Measurements from ENCODE around the gene POC5.
"Not testable (repeated sequence)": the region's sequence is repeated elsewhere in the genome, so short reads cannot be mapped to it uniquely, and the experiment has no call there.

POC5 gene

DNA sequence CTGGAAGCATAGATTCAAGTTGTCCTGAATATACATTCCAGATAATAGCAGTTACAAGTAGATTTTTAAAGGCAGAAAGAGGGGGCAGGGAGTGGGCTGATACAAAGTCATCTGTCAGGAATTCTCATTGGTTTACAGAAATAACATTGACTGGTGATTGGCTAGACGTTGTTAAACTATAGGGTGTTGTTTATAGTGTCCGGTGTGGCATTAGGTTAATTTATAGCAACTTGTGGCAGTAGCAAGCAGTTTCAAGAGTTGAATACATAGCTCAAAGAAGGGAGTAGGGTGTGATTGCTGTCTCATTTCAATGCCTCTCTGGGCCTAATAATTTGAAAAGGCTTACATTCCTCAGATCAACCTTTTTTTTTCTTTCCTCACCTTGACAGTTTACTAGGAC, 10.7 kb upstream of the POC5 start:
- no peak for TF ChIP-seq EZH2phosphoT487 (IDR thresholded peaks at IDR 0.05; ENCODE audit: borderline replicate concordance, low read length)
- TF ChIP-seq, protein P1, sequence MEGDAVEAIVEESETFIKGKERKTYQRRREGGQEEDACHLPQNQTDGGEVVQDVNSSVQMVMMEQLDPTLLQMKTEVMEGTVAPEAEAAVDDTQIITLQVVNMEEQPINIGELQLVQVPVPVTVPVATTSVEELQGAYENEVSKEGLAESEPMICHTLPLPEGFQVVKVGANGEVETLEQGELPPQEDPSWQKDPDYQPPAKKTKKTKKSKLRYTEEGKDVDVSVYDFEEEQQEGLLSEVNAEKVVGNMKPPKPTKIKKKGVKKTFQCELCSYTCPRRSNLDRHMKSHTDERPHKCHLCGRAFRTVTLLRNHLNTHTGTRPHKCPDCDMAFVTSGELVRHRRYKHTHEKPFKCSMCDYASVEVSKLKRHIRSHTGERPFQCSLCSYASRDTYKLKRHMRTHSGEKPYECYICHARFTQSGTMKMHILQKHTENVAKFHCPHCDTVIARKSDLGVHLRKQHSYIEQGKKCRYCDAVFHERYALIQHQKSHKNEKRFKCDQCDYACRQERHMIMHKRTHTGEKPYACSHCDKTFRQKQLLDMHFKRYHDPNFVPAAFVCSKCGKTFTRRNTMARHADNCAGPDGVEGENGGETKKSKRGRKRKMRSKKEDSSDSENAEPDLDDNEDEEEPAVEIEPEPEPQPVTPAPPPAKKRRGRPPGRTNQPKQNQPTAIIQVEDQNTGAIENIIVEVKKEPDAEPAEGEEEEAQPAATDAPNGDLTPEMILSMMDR (IDR thresholded peaks at IDR 0.05; ENCODE audit: low read depth, low read length, poor library complexity, severe bottlenecking): no peak
- no peaks in the 10 kb centered on the region for H3K4me1 ChIP-seq (ENCODE audit: control insufficient read depth, low read length)
- H3K4me3 ChIP-seq (ENCODE audit: low read length): no peak overlapping the region
- no peak overlapping the region for H3K27ac ChIP-seq (ENCODE audit: low read depth, low read length)
- no peaks in the 10 kb centered on the region for H3K36me3 ChIP-seq (ENCODE audit: control insufficient read depth, low read length)
- no peaks in the 10 kb centered on the region for H3K79me2 ChIP-seq (ENCODE audit: control insufficient read depth, low read length)
- H3K9me3 ChIP-seq (ENCODE audit: control insufficient read depth, insufficient read depth, low read length): no peaks in the 10 kb centered on the region; the same call in 1 of the 2 replicates
- no peaks in the 10 kb centered on the region for H3K27me3 ChIP-seq (ENCODE audit: control insufficient read depth, low read length)
- no peaks in the 10 kb centered on the region; the same call in 1 of the 2 replicates for H3K9me2 ChIP-seq (replicated peaks; ENCODE audit: control insufficient read depth, low read length)
- no peaks in the 10 kb centered on the region for H4K20me1 ChIP-seq (ENCODE audit: control insufficient read depth, insufficient read depth, low read depth, low read length)
- no peak overlapping the region for H3K4me2 ChIP-seq (ENCODE audit: low read length)
- H3F3A ChIP-seq (ENCODE audit: control insufficient read depth, insufficient read depth): no peaks in the 10 kb centered on the region

DNA sequence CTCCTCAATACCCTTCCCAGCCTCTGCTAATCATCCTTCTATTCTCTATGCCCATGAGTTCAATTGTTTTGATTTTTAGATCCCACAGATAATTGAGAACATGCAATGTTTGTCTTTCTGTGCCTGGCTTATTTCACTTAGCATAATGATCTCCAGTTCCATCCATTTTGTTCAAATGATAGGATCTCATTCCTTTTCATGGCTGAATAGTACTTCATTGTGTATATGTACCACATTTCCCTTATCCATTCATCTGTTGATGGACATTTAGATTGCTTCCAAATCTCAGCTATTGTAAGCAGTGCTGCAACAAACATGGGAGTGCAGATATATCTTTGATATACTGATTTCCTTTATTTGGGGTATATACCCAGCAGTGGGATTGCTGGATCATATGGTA, 9.0 kb upstream of the POC5 start:
- not testable (repeated sequence) for H3K4me3 ChIP-seq (ENCODE audit: low read length); H3K9me2 ChIP-seq (replicated peaks; ENCODE audit: control insufficient read depth, low read length); H3K36me3 ChIP-seq (ENCODE audit: control insufficient read depth, low read length); H4K20me1 ChIP-seq (ENCODE audit: control insufficient read depth, insufficient read depth, low read depth, low read length); H3K27ac ChIP-seq (ENCODE audit: low read depth, low read length); H3K9me3 ChIP-seq (ENCODE audit: control insufficient read depth, insufficient read depth, low read length); H3K4me1 ChIP-seq (ENCODE audit: control insufficient read depth, low read length); H3K4me2 ChIP-seq (ENCODE audit: low read length); H3K79me2 ChIP-seq (ENCODE audit: control insufficient read depth, low read length); H3K27me3 ChIP-seq (ENCODE audit: control insufficient read depth, low read length); H3F3A ChIP-seq (ENCODE audit: control insufficient read depth, insufficient read depth)

DNA sequence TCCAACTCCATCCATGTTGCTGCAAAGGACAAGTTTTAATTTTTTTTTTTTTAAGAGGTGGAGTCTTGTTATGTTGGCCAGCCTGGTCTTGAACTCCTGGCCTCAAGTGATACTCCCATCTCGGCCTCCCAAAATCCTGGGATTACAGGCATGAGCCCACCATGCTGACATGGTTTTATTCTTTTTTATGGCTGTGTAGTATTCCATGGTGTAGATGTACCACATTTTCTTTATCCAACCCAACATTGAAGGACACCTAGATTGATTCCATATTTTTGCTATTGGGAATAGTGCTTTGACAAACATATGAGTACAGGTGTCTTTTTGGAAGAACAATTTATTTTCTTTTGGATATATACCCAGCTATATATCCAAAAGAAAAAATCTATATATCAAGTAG, 6.1 kb upstream of the POC5 start:
- Histone ChIP-seq H3F3A (ENCODE audit: control insufficient read depth, insufficient read depth) (0 out of 2 replicates have a peak, but pooled peaks cover 3% of the 10 kb centered on the region), H3K4me2 (ENCODE audit: low read length) (no peak overlapping the region), H3K36me3 (ENCODE audit: control insufficient read depth, low read length) (no peaks in the 10 kb centered on the region), H3K4me1 (ENCODE audit: control insufficient read depth, low read length) (no peaks in the 10 kb centered on the region), H3K9me2 (replicated peaks; ENCODE audit: control insufficient read depth, low read length) (no peaks in the 10 kb centered on the region; the same call in 1 of the 2 replicates), H3K27ac (ENCODE audit: low read depth, low read length) (no peak overlapping the region), H3K4me3 (ENCODE audit: low read length) (no peak overlapping the region), H3K9me3 (ENCODE audit: control insufficient read depth, insufficient read depth, low read length) (no peaks in the 10 kb centered on the region; the same call in 1 of the 2 replicates), H3K27me3 (ENCODE audit: control insufficient read depth, low read length) (no peaks in the 10 kb centered on the region), H4K20me1 (ENCODE audit: control insufficient read depth, insufficient read depth, low read depth, low read length) (no peaks in the 10 kb centered on the region), H3K79me2 (ENCODE audit: control insufficient read depth, low read length) (no peaks in the 10 kb centered on the region)
- TF ChIP-seq, protein P1 (IDR thresholded peaks at IDR 0.05; ENCODE audit: low read depth, low read length, poor library complexity, severe bottlenecking): no peak
- no peak for TF ChIP-seq EZH2phosphoT487 (IDR thresholded peaks at IDR 0.05; ENCODE audit: borderline replicate concordance, low read length)

DNA sequence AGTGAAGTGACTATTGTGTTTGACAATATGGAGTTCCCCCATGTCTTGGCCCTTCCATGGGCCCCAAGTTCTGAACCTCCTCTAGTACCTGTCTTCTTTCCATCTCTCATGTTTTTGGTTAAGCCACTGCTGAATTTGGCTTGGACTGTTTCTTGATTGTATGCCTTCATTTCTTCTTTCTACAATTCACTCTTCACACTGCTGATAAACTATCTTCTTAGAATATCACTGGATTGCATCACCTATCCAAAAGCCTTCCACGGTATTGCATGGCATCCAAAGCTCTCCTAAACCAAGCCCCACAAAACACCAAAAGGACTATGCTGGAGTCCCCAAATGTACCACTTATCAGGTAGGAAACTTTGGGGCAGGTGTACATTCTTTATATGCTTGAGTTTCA, 4.3 kb upstream of the POC5 start:
- no peak for TF ChIP-seq EZH2phosphoT487 (IDR thresholded peaks at IDR 0.05; ENCODE audit: borderline replicate concordance, low read length)
- TF ChIP-seq, protein P1 (IDR thresholded peaks at IDR 0.05; ENCODE audit: low read depth, low read length, poor library complexity, severe bottlenecking): no peak
- Histone ChIP-seq H3K4me3 (ENCODE audit: low read length) (no peak overlapping the region), H3K27ac (ENCODE audit: low read depth, low read length) (no peak overlapping the region), H3K36me3 (ENCODE audit: control insufficient read depth, low read length) (no peaks in the 10 kb centered on the region), H3K9me2 (replicated peaks; ENCODE audit: control insufficient read depth, low read length) (no peaks in the 10 kb centered on the region), H3K9me3 (ENCODE audit: control insufficient read depth, insufficient read depth, low read length) (no peaks in the 10 kb centered on the region; the same call in 1 of the 2 replicates), H3K79me2 (ENCODE audit: control insufficient read depth, low read length) (peaks cover 3% of the 10 kb centered on the region), H3K27me3 (ENCODE audit: control insufficient read depth, low read length) (no peaks in the 10 kb centered on the region), H3K4me1 (ENCODE audit: control insufficient read depth, low read length) (no peaks in the 10 kb centered on the region), H3F3A (ENCODE audit: control insufficient read depth, insufficient read depth) (peaks cover 7% of the 10 kb centered on the region; the same call in 1 of the 2 replicates), H4K20me1 (ENCODE audit: control insufficient read depth, insufficient read depth, low read depth, low read length) (no peaks in the 10 kb centered on the region), H3K4me2 (ENCODE audit: low read length) (no peak overlapping the region)

Measured in DOHH2 (cell line).